ENCODE measurements around the gene EIF3F.

DNA sequence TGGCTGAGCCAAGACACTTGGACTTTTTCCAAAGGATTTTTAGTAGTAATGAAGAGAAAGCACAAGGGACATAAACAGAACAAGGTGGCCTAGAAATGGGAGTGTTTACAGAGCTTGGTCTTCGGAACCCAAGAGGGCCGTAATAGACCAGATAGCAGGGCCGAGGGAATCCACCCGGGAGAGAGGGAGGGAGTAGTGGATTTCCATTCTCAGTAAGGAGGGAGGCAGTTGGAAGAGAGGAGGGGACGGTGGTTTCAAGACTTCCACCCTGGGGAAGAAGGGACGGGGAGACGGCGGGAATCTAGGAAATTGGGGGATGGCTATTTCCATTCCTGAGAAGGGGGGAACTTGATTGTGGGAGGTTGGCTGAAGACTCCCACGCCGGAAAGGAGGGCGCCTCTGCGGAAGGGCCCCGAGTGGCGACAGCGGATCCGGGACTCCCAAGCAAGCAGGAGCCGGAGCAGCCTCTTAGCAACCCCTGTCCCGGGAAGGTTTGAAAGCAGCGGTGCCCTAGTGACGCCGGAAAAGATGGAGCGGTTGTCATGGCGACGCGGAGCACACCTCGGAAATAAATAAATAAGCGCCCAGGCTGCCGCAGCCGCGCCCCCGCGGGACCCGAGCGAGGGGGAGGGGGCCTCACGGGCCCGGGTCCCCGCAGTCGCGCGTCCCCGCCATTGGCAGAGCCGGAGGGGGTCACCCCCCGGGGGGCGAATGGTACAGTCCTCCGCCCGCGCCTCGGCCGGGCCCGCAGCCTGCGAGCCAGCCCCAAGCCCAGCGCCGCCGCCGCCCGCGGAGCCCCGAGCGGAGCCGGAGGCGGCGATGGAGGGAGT lies 31.6 kb downstream of the EIF3F start:
- no peak for TF ChIP-seq EZH2 (IDR thresholded peaks at IDR 0.05; ENCODE audit: insufficient read depth, poor library complexity, severe bottlenecking)
- TF ChIP-seq EZH2phosphoT487 (IDR thresholded peaks at IDR 0.05; ENCODE audit: insufficient read depth, low read depth) = no peak

All from GM23248 (cell line).